RPMI8226 (cell line): Measurements from ENCODE around the gene SEPTIN12.

Source experiments
- DNase-seq: peaks from one replicate; pipeline ENCODE4 v3.0.0-alpha.2; 2015

The SEPTIN12 gene

GRCh38 chr16:4787627-4788482, at the start of gene SEPTIN12:
Gene SEPTIN12, minus strand, starts transcription at chr16:4788345. Its CDS starts 700 bp downstream, at chr16:4787645.
- DNase-seq: no peak

GRCh38 chr16:4836727-4837126, 48.6 kb upstream of the SEPTIN12 start:
- no peak for DNase-seq

GRCh38 chr16:4833584-4833983, 45.4 kb upstream of the SEPTIN12 start:
- no peak for DNase-seq

- no peak for DNase-seq
Measured at GRCh38 chr16:4832698-4833343, 44.7 kb upstream of the SEPTIN12 start.

GRCh38 chr16:4831616-4832015, 43.5 kb upstream of the SEPTIN12 start:
- no peak for DNase-seq

GRCh38 chr16:4830408-4830807, 42.3 kb upstream of the SEPTIN12 start:
- no peak for DNase-seq

GRCh38 chr16:4828567-4829321, 40.6 kb upstream of the SEPTIN12 start:
- no peak for DNase-seq

- no peak for DNase-seq
Measured at GRCh38 chr16:4826980-4827379, 38.8 kb upstream of the SEPTIN12 start.

- DNase-seq: no peak
Measured at GRCh38 chr16:4826526-4826925, 38.4 kb upstream of the SEPTIN12 start.

- no peak for DNase-seq
Measured at GRCh38 chr16:4825196-4825595, 37.1 kb upstream of the SEPTIN12 start.

GRCh38 chr16:4820652-4821051, 32.5 kb upstream of the SEPTIN12 start:
- no peak for DNase-seq

GRCh38 chr16:4814542-4815173, 26.5 kb upstream of the SEPTIN12 start:
- no peak for DNase-seq

GRCh38 chr16:4814046-4814445, 25.9 kb upstream of the SEPTIN12 start:
- no peak for DNase-seq

- no peak for DNase-seq
Measured at GRCh38 chr16:4813251-4814003, 25.3 kb upstream of the SEPTIN12 start.

GRCh38 chr16:4811773-4812172, 23.6 kb upstream of the SEPTIN12 start:
- no peak for DNase-seq

- no peak for DNase-seq
Measured at GRCh38 chr16:4811242-4811641, 23.1 kb upstream of the SEPTIN12 start.

GRCh38 chr16:4806280-4806679, 18.1 kb upstream of the SEPTIN12 start:
- no peak for DNase-seq

- DNase-seq: no peak
Measured at GRCh38 chr16:4805231-4805630, 17.1 kb upstream of the SEPTIN12 start.

GRCh38 chr16:4803898-4804762, 16.0 kb upstream of the SEPTIN12 start:
- DNase-seq: no peak

GRCh38 chr16:4803401-4803844, 15.3 kb upstream of the SEPTIN12 start:
- DNase-seq: no peak

GRCh38 chr16:4802659-4803287, 14.6 kb upstream of the SEPTIN12 start:
- DNase-seq: peak; percentile 95
